Stimulated activated CD4-positive, alpha-beta T cell treated with anti-CD3 and anti-CD28 coated beads, Interleukin-2, amount 100 ng/mL, for 4 hours (primary cell): ENCODE measurements around the gene CAPZA2.
A peak's percentile ranks its signal among the peaks of the same experiment; 100 is the strongest.
"Not testable (repeated sequence)": the region's sequence is repeated elsewhere in the genome, so short reads cannot be mapped to it uniquely, and the experiment has no call there.

Experiments
- DNase-seq: peaks from one replicate; pipeline ENCODE4 v3.0.0-alpha.2; 2020; ENCODE audit warnings: low read depth

CAPZA2 gene

GRCh38 chr7:116920359-116920758 is 58.0 kb downstream of the CAPZA2 start:
- DNase-seq: no peak

DNA sequence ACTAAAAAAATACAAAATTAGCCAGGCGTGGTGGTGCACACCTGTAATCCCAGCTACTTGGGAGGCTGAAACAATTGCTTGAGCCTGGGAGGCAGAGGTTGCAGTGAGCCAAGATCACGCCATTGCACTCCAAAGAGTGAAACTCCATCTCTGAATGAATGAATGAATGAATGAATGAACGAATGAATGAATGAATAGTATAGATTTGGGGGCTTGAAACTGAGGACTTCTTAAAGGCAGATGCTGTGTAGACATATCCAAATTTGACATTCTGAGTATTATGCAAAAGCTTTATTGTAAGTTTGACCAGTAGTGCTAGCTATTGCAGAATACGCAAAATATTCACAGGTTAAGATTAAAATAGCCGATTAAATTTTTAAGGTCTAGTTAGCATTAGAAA is 60.2 kb downstream of the CAPZA2 start:
- no peak for DNase-seq

DNA sequence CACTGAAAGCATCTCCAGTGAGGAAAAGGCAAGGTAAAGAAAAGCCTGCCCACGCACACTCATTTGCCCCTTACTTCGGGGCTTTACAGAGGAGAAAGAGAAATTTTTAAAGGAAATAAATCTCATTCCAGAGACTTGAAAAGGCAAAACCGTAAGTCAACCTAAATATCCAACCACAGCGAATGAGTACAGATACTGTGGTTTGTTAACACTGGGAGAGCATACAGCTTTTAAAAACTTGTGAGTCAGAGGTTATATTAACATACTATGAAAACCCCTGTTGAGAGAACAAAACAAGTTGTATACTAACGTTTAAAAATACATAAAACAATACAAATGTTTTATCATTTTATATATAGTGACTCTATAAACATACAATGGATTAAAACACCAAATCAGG is 62.4 kb downstream of the CAPZA2 start:
- DNase-seq: no peak

DNA sequence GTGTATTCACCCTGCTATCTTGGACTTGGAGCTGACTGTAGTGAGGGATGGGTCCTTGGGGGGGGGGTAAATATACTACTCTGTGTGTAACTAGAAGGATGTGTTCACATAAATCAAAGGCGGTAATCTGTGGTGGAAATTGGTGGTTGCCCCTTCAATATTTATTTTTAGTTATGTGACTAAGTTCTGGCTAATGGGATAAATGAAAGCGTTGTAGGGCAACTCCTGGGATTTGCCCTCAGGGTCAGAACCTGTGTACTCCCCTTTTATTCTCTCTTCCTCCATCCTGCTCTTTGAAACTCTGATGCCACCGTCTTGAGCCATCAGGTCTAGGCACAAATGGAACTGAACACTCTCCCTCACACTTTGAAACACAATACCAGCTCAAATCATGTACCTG is 66.6 kb downstream of the CAPZA2 start:
- no peak for DNase-seq

GRCh38 chr7:116929914-116930913 is 67.8 kb downstream of the CAPZA2 start:
- DNase-seq: peak; percentile 60

DNA sequence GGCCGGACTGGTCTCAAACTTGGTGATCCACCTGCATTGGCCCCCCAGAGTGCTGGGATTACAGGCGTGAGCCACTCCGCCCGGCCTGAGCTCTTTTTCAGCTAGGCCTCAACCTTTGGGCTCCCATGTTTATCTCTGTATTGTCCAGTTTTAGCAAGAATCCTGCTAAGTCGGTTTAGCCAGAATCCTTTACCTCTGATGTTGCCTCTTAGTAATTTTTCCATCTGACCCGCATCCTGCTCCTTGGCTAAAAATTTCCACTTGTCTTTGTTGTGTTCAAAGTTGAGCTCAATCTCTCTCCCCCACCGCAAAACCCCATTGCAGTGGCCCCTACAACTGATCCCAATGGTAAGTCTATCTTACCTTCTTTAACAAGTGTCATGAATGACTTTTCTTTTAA is 70.2 kb downstream of the CAPZA2 start:
- DNase-seq: no peak

DNA sequence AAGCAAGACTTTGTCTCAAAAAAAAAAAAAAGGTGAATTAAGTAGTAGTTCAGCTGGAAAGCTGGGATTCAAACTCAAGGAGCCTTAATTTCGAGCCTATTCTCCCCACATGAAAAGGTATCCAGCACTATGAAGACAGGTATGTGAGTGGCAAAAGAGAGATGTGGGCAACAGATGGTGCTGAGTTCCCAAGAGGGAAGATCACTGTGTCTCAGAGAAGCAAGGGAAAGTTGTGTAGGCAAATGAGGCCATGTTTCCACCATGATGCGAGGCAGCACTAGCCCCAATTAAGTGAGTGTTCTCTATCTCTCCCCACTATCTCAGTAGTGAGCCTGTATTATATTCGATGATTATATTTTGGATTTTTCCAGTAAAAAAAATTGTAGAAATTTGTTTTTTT is 71.1 kb downstream of the CAPZA2 start:
- DNase-seq: no peak

DNA sequence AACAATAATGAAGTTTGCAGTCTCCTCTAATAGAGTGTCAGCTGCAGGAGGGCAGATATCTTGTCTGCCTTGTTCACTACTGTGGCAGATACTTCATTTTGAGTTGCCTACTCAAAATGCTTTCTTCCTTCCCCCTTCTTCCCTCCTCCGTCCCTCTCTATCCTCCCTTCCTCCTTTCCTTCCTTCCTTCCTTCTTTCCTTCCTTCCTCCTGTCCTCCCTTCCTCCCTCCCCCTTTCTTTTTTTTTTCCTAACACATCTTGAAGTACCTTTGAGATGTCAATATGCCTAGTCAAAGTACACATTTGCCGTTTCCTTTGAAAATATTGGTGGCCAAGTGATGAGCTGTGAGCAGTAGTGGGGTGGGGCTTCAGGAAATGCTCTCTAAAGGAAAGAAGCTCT is 72.2 kb downstream of the CAPZA2 start:
- DNase-seq: no peak

DNA sequence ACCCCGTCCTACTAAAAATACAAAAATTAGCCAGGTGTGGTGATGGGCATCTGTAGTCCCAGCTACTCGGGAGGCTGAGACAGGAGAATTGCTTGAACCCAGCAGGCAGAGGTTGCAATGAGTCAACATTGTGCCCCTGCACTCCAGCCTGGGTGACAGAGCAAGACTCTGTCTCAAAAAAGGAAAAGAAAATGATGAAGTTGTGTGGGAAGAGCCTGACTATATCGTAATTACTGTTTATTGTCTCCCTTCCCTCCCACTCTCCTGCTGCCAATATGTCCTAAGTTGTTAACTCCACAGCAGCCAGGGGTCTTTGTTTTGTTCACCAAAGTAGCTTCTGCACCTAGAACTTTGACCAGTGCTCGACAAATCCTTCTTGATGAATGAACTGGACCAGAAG is 74.5 kb downstream of the CAPZA2 start:
- DNase-seq: not testable (repeated sequence)

DNA sequence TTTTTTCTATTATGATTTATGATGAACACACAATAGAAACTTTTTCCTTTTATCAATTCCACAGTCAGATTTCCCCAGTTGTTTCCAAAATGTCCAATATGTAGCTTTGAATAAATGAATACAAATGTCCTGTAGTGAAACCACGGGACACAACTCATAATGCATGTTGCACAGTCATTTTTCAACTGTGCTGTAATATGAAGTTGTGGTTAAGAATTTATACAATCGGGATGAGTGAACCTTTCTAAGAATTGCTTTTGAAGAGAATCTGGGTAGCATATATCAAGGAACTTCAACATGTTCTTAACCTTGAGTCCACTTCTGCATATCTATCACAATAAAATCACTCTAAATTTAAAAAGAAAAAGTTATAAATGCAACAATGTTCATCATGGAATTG is 76.3 kb downstream of the CAPZA2 start:
- DNase-seq: no peak

DNA sequence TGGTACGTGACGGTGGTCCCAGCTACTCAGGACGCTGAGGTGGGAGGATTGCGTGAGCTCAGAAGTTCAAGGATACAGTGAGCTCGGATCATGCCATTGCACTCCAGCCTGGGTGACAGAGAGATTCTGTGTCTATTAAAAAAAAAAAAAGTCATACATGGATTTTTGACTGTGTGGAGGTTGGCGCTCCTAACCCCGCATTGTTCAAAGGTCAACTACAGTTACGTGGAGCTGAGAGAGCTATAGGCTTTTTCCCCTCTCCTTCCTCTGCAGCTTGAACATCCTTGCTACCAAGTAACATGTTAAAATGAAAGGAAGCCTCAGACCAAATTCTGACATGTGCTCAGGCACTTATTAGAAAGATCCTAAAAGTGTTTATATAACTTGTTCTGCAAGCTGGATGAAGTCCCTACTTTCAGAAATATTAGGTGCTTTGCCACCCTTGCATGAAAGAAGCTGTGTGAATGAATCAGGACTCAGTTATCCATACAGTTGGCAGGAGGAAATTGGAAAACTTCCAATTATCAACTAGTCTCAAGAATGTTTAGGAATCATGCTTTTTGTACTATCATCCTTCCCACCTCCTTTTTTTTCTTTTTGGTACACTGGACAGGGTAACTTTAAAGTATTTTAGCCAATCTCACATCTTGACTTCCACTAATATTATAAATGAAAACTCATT is 78.4 kb downstream of the CAPZA2 start:
- no peak for DNase-seq

- DNase-seq: no peak
Measured at GRCh38 chr7:116942504-116942903, 80.1 kb downstream of the CAPZA2 start.

- DNase-seq: no peak
Measured at GRCh38 chr7:116948934-116949333, 86.5 kb downstream of the CAPZA2 start.

DNA sequence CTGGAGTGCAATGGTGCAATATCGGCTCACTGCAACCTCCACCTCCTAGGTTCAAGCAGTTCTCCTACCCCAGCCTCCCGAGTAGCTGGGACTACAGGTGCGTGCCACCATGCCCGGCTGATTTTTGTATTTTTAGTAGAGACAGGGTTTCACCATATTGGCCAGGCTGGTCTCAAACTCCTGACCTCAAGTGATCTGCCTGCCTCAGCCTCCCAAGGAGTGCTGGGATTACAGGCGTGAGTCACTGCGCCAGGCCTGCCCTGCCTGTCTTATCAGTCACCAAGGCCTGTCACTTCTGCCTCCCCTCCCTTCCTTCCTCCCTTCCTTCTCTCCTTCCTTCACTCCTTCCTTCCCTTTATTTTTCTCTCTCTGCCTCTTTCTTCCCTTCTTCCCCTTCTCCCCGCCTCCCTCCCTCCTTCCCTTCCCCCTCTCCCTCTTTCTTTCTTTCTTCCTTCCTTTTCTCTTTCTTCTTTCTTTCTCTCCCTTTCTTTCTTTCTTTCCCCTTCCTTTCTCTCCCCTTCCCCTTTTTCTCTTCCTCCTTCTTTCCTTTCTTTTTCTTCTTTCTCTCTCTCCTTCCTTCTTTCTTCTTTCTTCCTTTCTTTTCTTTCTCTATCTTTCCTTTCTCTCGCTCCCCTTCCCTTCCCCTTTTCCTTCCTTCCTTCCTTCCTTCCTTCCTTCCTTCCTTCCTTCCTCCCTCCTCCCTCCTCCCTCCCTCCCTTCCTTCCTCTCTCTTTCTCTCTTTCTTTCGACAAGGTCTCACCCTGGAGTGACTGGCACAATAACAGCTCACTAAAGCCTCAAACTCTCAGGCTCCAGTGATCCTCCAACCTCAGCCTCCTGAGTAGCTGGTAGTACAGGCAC is 87.8 kb downstream of the CAPZA2 start:
- no peak for DNase-seq

GRCh38 chr7:116950889-116951351 is 88.5 kb downstream of the CAPZA2 start:
- no peak for DNase-seq

DNA sequence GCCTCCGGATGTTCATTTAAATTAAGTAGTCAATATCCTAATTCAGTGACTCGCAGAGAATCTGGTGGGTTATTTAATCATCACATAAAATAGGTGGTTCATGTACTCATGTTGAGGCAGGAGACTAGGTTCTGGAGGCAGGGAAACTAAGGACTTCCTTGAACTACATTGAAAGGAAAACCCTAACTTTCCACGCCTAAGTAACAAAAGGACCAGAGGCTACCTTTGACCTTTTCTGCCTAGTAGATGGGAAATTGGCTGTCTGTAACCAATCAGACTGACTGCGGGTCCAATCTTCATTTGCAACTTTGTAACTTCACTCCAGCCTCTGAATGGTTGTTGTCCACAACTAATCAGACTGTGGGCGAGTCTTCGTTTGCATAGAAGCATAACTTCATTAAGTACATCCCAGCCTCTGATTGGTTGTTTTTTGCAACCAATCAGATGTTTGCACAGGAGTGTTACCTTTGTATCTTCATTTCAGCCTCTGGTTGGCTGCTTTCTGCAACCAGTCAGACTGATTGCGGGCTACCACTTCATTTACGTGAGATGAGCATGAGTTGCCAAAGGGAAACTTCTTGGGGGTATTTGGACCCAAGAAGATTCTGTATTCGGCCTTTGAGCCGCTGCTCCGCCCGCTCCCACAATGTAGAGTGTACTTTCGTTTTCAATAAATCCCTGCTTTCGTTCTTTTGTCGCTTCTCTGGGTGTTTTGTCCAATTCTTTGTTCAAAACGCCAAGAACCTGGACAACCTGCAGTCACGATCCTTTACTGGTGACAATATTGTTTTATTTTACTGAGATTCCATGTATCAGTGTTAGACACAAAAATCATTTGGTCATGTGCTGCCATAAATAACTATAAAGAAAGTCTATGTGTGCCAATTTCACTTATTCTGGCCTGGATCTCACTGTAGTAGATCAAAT is 89.2 kb downstream of the CAPZA2 start:
- DNase-seq: no peak

DNA sequence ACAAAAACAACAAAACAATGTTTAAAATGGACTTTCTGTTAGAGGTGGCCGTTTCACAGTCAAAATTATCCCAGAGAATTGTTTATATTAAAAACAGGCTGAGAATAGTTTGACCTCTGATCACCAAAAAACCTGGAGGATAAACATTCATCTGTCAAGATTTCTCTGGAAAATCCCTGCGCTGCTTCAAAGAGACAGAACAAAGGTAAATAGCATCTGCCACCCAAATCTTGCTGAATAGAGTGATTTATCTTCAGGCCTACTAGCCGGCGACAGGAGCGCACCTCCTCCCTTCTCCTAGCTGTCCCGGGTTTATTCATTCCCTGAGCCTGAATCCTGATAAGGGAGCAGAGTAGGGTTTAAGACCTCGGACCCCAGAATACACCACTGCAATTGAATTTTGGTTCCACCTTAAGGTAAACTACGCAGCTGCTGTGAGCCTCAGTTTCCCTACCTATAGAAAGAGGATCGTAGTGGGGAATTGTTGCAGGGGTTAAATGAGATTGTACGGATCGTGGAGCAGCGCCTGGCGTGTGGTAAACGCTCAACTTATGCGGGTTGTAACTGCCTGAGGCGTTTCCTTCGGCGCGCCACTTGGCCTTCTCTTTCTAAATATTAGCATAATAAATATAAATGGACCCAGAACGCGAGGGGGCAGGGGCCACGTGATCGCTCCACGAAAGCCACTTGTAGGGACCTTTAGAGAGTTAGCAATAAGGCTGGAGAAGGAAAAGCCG is 90.4 kb downstream of the CAPZA2 start:
- DNase-seq: no peak

DNA sequence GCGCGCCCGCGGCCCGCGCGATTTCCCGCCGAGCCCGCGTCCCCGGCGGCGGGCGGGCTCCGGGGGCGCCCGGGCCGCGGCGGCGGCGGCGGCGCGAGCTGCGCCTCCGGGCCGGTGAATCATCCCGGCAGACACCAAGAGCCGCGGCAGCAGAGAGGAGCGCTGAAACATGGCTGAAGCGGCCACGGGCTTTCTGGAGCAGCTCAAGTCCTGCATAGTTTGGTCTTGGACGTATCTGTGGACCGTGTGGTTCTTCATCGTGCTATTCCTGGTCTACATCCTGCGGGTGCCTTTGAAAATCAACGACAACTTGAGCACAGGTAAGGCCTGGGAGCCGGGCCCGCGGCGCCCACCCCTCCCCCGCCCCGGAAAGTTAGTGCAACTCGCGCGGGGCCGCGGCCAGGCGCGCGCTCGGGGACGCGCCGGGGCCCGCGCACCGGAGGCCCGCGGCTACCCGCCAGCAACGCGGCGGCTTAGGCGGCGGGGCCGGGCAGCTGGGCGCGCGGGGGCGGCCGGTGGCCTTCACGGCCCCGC is 91.1 kb downstream of the CAPZA2 start, which contains the start of gene ST7:
TSS of gene ST7 (plus strand) at position 130 of the 534 bp plus-strand sequence. CDS start at position 170, 40 bp downstream.
- DNase-seq: peak; percentile 61

- DNase-seq: no peak
Measured at GRCh38 chr7:116953906-116954838, 91.8 kb downstream of the CAPZA2 start.
